ENCODE data around the gene SHPK. TPM values are rescaled to one million over a fixed set of nuclear protein-coding genes. Genes with fewer than 3 reads are reported as not detected.

The SHPK gene
- total RNA-seq, 1 donor from 2014 or later, result 22.1 TPM

DNA sequence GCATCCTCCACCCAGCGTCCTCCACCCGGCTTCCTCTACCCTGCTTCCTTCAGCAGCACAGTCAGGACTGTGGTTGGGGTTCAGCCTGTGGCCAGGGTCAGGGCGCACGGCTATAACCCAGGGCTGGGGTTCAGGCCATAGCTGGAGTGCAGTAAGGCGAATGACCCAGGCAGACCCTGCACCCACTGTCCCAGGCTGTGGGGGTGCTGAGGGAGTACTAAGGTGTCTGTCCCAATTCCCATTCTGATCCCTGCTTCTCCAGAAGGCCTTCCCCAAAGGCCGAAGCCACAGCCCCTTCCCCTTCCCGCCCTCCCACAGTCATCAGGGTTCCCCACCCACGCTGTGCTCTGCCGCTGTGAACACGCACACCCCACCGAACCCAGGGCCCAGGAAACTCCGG, 45.0 kb upstream of the SHPK start:
- H3K27ac Mint-ChIP-seq, result no peak overlapping the region
- no peaks in the 10 kb centered on the region for H3K36me3 Mint-ChIP-seq

DNA sequence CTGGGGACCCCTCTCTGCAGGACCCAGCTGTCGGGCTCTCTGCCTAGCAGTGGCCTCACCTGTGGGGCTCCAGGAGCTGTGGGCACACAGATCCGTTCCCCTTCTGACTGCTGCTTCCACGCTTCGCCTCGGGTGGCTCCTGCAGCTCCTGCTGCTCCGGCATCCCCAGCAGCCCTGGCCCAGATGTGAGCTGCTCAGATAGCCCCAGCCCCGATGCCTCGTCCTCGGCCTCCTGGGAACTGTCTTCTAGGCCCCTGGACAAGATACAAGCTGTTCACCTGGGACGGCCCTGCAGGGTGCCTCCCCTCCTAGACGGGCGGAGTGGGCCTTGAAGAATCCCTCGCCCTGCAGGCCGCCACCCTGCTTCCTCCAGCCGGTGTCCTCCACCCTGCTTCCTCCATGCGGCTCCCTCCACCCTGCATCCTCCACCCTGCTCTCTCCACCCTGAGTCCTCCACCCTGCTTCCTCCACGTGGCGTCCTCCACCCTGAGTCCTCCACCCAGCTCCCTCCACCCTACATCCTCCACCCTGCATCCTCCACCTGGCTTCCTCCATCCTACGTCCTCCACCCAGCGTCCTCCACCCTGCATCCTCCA, 43.6 kb upstream of the SHPK start:
- Mint-ChIP-seq H3K36me3 (no peaks in the 10 kb centered on the region), H3K4me3 (no peak overlapping the region), H3K27me3 (peaks cover 21% of the 10 kb centered on the region), H3K9me3 (no peaks in the 10 kb centered on the region), H3K27ac (no peak overlapping the region), H3K4me1 (ENCODE audit: unreplicated experiment) (no peaks in the 10 kb centered on the region)
- no peak for DNase-seq (ENCODE audit: extremely low spot score, unreplicated experiment)
- TF ChIP-seq, protein P1, sequence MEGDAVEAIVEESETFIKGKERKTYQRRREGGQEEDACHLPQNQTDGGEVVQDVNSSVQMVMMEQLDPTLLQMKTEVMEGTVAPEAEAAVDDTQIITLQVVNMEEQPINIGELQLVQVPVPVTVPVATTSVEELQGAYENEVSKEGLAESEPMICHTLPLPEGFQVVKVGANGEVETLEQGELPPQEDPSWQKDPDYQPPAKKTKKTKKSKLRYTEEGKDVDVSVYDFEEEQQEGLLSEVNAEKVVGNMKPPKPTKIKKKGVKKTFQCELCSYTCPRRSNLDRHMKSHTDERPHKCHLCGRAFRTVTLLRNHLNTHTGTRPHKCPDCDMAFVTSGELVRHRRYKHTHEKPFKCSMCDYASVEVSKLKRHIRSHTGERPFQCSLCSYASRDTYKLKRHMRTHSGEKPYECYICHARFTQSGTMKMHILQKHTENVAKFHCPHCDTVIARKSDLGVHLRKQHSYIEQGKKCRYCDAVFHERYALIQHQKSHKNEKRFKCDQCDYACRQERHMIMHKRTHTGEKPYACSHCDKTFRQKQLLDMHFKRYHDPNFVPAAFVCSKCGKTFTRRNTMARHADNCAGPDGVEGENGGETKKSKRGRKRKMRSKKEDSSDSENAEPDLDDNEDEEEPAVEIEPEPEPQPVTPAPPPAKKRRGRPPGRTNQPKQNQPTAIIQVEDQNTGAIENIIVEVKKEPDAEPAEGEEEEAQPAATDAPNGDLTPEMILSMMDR (conservative IDR thresholded peaks at IDR 0.05), result no peak

More for the DNA sequence above, 45.0 kb upstream of the SHPK start:
- H3K4me3 Mint-ChIP-seq, result no peak overlapping the region
- peaks cover 19% of the 10 kb centered on the region for H3K27me3 Mint-ChIP-seq
- no peaks in the 10 kb centered on the region for H3K4me1 Mint-ChIP-seq (ENCODE audit: unreplicated experiment)
- H3K9me3 Mint-ChIP-seq, result no peaks in the 10 kb centered on the region
- TF ChIP-seq, protein P1 (conservative IDR thresholded peaks at IDR 0.05), result no peak
- no peak for DNase-seq (ENCODE audit: extremely low spot score, unreplicated experiment)

DNA sequence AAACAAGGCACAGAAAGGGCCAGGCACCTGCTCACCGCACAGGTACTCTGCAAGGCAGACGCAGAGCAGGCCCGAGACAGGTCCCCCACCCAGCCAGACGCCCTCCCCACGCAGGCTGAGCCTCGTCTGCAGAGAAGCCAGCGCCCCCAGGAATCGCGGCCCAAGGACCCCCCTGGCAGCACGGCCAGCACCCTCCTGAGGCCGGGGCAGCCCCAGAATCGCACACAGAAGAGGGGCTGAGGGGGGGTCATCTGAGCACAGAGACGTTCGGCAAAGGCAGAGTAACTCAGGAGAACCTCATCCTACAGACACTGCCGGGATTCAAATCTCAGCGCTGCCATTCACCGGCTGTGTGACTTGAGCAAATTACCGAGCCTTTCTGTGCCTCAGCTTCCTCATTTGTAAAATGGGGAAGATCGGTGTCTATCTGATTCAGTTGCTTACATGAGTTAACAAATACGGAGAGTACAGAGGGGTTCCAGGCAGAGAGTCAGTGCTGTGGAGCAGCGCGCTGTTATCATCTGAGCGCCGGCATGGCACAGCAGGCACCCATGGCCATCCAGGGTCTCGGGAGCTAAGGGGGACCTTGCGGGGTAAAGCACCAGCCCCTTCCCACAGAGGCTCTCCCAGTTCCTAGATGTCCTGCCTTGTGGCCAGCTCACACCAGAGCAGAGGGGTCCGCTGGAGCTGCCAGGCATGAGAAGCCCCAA, 42.9 kb upstream of the SHPK start:
- Mint-ChIP-seq H3K27me3 (peaks cover 21% of the 10 kb centered on the region), H3K4me3 (no peak overlapping the region), H3K36me3 (no peaks in the 10 kb centered on the region), H3K9me3 (no peaks in the 10 kb centered on the region), H3K27ac (no peak overlapping the region), H3K4me1 (ENCODE audit: unreplicated experiment) (no peaks in the 10 kb centered on the region)
- TF ChIP-seq, protein P1 (conservative IDR thresholded peaks at IDR 0.05), result no peak
- DNase-seq (ENCODE audit: extremely low spot score, unreplicated experiment), result no peak

DNA sequence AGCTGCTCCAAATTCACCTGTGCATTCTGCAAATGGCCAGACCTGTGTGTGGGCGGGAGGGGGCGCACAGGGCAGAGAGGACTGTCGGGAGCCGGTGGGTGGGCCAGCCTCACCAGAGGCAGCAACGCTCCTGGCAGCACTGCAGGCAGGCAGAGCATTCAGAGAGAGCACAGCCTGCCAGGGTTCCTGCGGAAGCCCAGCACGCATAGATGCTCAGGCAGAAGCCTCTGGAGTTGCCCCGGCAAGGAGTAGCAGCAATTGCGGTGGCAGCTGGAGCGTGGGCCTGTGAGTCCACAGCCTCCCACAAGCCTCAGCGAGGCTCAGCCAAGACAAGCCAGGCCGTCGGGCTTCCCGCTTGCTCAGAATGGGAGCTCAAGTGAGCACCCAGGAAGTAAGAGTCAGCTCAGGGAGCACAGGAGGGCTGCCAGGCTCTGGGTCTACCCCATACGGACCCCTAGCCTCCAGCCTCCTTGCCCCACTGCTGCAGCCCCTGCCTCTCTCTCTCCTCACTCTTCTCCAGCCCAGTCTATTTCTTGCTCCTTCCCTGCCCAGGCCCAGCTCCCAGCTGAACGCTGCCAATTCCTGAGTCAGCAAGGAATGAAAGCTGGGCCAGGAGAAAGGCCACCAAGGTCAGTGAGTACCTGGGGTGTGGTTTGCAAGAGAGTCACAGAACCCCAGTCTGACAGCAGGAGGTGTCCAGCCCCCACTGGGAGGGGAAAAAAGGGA, 42.2 kb upstream of the SHPK start:
- no peaks in the 10 kb centered on the region for H3K9me3 Mint-ChIP-seq
- peaks cover 21% of the 10 kb centered on the region for H3K27me3 Mint-ChIP-seq
- no peaks in the 10 kb centered on the region for H3K36me3 Mint-ChIP-seq
- no peak overlapping the region for H3K27ac Mint-ChIP-seq
- H3K4me3 Mint-ChIP-seq, result no peak overlapping the region
- TF ChIP-seq, protein P1 (conservative IDR thresholded peaks at IDR 0.05), result no peak
- DNase-seq (ENCODE audit: extremely low spot score, unreplicated experiment), result no peak
- no peaks in the 10 kb centered on the region for H3K4me1 Mint-ChIP-seq (ENCODE audit: unreplicated experiment)

DNA sequence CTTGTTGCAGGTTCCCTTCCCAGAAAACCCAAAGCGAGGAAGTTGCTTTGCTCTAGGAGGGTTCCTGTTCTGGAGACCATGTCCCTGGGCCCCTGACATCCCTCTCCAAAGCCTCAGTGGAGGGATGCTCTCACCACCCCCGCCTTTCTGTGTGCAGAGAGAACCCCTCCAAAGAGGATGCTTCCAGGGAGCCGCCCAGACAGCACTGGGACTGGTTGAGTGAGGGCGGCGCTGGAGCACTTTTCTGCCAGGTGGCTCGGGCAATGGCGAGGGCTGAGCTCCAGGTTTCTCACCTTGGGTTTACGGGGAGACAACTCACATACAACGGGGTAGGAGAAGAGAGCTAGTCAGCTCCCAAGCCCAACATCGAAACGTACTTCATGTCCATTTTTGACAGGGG, 39.8 kb upstream of the SHPK start:
- H3K27ac Mint-ChIP-seq, result no peak overlapping the region
- H3K36me3 Mint-ChIP-seq, result no peaks in the 10 kb centered on the region
- TF ChIP-seq, protein P1 (conservative IDR thresholded peaks at IDR 0.05), result no peak

More for the DNA sequence above, 39.8 kb upstream of the SHPK start:
- Mint-ChIP-seq H3K9me3 (no peaks in the 10 kb centered on the region), H3K27me3 (peaks cover 12% of the 10 kb centered on the region), H3K4me1 (ENCODE audit: unreplicated experiment) (peaks cover 4% of the 10 kb centered on the region), H3K4me3 (no peak overlapping the region)
- DNase-seq (ENCODE audit: extremely low spot score, unreplicated experiment), result no peak

Measured in type B pancreatic cell (in vitro differentiated cells).